Aorta (tissue), 5 donors: ENCODE measurements around the gene TRAPPC10. TPM values are rescaled to one million over a fixed set of nuclear protein-coding genes. Genes with fewer than 3 reads are reported as not detected.
A peak's percentile ranks its signal among the peaks of the same experiment; 100 is the strongest.

Experiments used
- ATAC-seq: fragments of 200-7000 bp; cut with Tn5 transposase; one replicate; pipeline ENCODE4 v1.9.1; 2022; ENCODE audit warnings: moderate library complexity; ENCODE audit not compliant: low FRiP score
- DNase-seq, 2 donors: peaks; one replicate each; pipeline ENCODE4 v3.0.0-alpha.2; 2020
- H3K27ac ChIP-seq, 2 donors: one replicate each; pipeline ENCODE4 v1.5.1; 2013; ENCODE audit warnings: low read length in 2 of 2, mild to moderate bottlenecking in 2 of 2, moderate library complexity in 2 of 2, control low read depth in 1 of 2, inconsistent platforms in 1 of 2, low read depth in 1 of 2
- H3K27me3 ChIP-seq, 2 donors: one replicate each; pipeline ENCODE4 v1.6.1; 2013; ENCODE audit warnings: control low read depth in 1 of 2, low read length in 1 of 2, mild to moderate bottlenecking in 1 of 2, moderate library complexity in 1 of 2; ENCODE audit not compliant: insufficient read depth in 2 of 2, control insufficient read depth in 1 of 2
- H3K36me3 ChIP-seq, 2 donors: one replicate each; pipeline ENCODE4 v1.6.1; 2013; ENCODE audit warnings: control low read depth in 1 of 2, low read length in 1 of 2, mild to moderate bottlenecking in 1 of 2; ENCODE audit not compliant: insufficient read depth in 2 of 2, control insufficient read depth in 1 of 2
- H3K4me1 ChIP-seq, 2 donors: one replicate each; pipeline ENCODE4 v1.6.1; 2013; ENCODE audit warnings: low read length in 2 of 2, control low read depth in 1 of 2, mild to moderate bottlenecking in 1 of 2, moderate library complexity in 1 of 2; ENCODE audit not compliant: insufficient read depth in 2 of 2, control insufficient read depth in 1 of 2
- H3K4me3 ChIP-seq, 2 donors: one replicate each; pipeline ENCODE4 v1.5.1; 2013; ENCODE audit warnings: low read length in 2 of 2, control low read depth in 1 of 2, mild to moderate bottlenecking in 1 of 2
- H3K9me3 ChIP-seq: one replicate; pipeline ENCODE4 v1.6.1; 2013; ENCODE audit warnings: mild to moderate bottlenecking, low read length; ENCODE audit not compliant: control insufficient read depth
- WGBS, 2 donors: extraction: QIAGEN DNeasy Blood & Tissue Kit; methylation state at CpG; one replicate each; pipeline ENCODE4 v1.1.7; 2013; 5-methylcytosine and 5-hydroxymethylcytosine counted together
- intact Hi-C, 2 donors: fragments of 100-400 bp; cut with DNase I; formaldehyde crosslinking; loops; one replicate each; pipeline versions ENCODE4 v1.14.2 to v1.15.0; 2022
- polyA plus RNA-seq, 2 donors: library from polyadenylated mRNA; stranded (reverse); fragments of 200-250 nt; gene quantifications; one replicate each; pipeline ENCODE4 v1.2.3, GENCODE V29; 2013
- total RNA-seq, 2 donors: library from RNA; stranded (reverse); fragmentation: NEBNext Ultra II Directional; extraction: Animal tissue kit (Norgen Biotek cat#: 25700); gene quantifications; one replicate each; pipeline ENCODE4 v1.2.1, GENCODE V29; 2021
- donor health status: healthy with polysubstance abuse.
- donor health status: Bipolar disorder and iron deficiency.
- donor health status: DM: no; HTN: no; CAD: no.
- donor health status: DM: no; HTN: no; CAD: no.
- donor health status: DM: yes; HTN: yes; CAD: no.

TRAPPC10 gene
- total and polyA plus RNA-seq, 4 donors: 3.5 to 41.5 (median 20.4) TPM

- H3K36me3 ChIP-seq: peaks cover 0 to 2% of the 10 kb centered on the region in 2 donors
- no peak for ATAC-seq
- no peaks in the 10 kb centered on the region for H3K27me3 ChIP-seq
- no peak overlapping the region for H3K27ac ChIP-seq
- 89 to 93% methylated on average over 6 of the region's 6 CpGs for WGBS, 2 donors
- H3K4me3 ChIP-seq: no peak overlapping the region
- no peaks in the 10 kb centered on the region for H3K4me1 ChIP-seq
- H3K9me3 ChIP-seq: no peaks in the 10 kb centered on the region
- intact Hi-C loops: no loop called here
- peak in 1 of 2 donors; percentile 6 for DNase-seq
These were observed 16.2 kb downstream of the TRAPPC10 start for GRCh38 chr21:44028287-44028659.

DNA sequence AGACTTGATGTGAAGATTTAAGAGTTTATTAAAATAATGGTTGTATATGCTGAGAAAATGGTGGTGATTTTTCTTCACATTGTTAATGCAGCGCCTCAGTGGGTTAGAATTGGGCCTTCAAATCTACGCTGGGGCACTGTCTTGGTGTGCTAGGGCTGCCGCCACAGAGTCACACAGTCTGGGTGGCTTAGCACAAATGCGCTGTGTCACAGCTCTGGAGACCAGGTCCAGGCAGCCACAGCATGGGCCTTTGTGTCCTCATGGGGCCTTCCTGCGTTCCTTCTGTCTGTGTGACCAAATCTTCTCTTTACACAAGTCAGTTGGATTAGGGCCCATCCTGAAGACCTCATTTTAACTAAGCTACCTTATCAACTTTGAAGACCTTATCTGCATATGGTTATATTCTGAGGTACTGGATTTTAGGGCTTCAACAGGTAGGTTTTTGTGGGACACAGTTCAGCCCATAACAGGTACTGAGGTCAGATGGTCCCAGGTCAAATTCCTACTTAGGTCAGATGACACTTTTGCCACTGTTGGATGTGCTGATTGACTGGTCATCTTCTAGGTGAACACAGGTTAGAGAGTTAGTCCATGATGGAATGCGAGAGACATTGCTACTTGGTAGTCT is 17.5 kb downstream of the TRAPPC10 start:
- H3K9me3 ChIP-seq: no peaks in the 10 kb centered on the region
- no peak overlapping the region for H3K4me3 ChIP-seq
- intact Hi-C loops: no loop called here
- DNase-seq (no peak), ATAC-seq (no peak)
- H3K27ac ChIP-seq: no peak overlapping the region
- peaks cover 0 to 2% of the 10 kb centered on the region in 2 donors for H3K36me3 ChIP-seq
- WGBS, 2 donors: 98 to 100% methylated on average over 6 of the region's 6 CpGs
- H3K27me3 ChIP-seq: no peaks in the 10 kb centered on the region
- H3K4me1 ChIP-seq: no peaks in the 10 kb centered on the region

DNA sequence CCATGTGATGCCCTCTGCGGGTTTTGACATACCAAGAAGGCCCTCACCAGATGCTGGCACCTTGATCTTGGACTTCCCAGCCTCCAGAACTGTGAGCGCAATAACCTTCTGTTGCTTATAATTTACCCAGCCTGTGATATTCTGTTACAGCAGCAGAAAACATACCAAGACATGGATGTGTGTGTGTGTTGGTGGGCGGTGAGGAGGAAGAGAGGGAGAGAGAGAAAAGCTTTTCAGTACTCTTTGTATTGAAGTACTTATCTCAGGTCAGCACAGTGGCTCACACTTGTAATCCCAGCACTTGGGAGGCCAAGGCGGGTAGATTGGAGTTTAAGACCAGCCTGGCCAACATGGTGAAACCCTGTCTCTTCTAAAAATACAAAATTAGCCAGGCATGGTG is 23.1 kb downstream of the TRAPPC10 start:
- WGBS, 2 donors: 95 to 96% methylated on average over 4 of the region's 4 CpGs
- H3K36me3 ChIP-seq: peaks cover 2 to 8% of the 10 kb centered on the region in 2 donors
- DNase-seq (peak in 1 of 2 donors; percentile 6), ATAC-seq (no peak)
- intact Hi-C loops: no loop called here
- no peaks in the 10 kb centered on the region for H3K27me3 ChIP-seq
- no peaks in the 10 kb centered on the region for H3K9me3 ChIP-seq
- H3K4me3 ChIP-seq: no peak overlapping the region
- H3K4me1 ChIP-seq: no peaks in the 10 kb centered on the region
- H3K27ac ChIP-seq: no peak overlapping the region

DNA sequence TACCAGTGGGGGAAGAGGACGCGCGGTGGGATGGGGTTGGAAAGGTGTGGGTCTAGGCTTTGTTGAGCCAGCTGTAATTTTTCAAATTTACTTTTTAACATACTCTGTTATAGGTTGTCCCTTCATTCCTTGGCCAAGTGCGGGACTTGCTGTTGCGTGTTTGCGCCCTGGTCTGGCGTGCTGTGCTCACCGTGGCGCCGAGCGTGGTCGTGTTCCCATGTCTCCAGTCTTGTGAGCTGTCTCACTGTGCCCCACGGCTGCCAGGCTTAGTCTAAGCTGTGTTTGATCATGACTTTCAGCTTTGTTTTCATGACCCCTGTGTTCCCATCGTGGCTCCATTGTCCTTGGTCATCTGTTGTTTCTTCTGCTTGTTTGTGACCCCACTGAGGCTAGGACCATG is 26.0 kb downstream of the TRAPPC10 start:
- intact Hi-C loops: no loop called here
- H3K4me3 ChIP-seq: no peak overlapping the region
- ATAC-seq (no peak), DNase-seq (no peak)
- H3K27ac ChIP-seq: no peak overlapping the region
- H3K27me3 ChIP-seq: no peaks in the 10 kb centered on the region
- no peaks in the 10 kb centered on the region for H3K4me1 ChIP-seq
- H3K36me3 ChIP-seq: peaks cover 3 to 6% of the 10 kb centered on the region in 2 donors
- no peaks in the 10 kb centered on the region for H3K9me3 ChIP-seq
- 95% methylated on average over 14 of the region's 14 CpGs for WGBS, 2 donors

DNA sequence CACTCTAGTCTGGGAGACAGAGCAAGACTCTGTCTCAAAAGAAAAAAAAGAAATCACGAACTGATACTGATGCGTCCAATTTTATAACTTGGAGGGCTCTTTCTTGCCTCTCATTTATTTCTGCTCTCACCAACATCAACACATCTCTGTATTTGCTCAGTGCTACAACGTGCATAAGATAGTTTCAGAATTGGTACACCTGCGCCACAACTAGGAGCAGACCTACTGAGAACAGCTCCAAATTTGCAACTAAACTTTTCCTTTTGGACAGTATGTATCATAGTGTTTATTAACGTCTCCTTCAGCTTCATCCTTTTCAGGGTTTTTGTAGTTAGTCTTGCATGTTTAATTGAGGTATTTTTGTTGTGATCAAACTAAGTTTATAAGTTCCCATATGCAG is 27.7 kb downstream of the TRAPPC10 start:
- no peak for ATAC-seq
- intact Hi-C loops: no loop called here
- H3K36me3 ChIP-seq: peaks cover 3 to 6% of the 10 kb centered on the region in 2 donors

DNA sequence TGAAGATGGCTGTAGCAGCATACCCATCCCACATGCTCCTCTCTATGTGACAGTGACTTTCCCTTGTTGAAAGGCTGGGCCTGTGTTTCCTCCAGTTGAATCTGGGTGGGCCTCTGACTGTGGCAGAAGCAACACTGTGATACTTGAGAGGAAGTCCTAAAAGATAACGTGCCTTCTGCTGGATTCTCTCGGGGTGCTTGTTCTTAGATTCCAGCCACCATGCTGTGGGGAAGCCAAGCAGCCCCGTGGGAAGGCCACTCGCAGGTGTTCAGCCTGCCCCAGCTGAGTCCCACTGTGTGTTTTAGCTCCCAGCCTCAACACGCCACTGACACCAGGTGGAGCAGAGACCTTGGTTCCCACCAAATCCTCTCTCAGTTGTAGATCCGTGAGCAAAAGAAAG is 31.5 kb downstream of the TRAPPC10 start:
- Histone ChIP-seq H3K36me3 (peaks cover 3 to 5% of the 10 kb centered on the region in 2 donors), H3K9me3 (no peaks in the 10 kb centered on the region), H3K4me3 (no peak overlapping the region), H3K27ac (no peak overlapping the region), H3K27me3 (no peaks in the 10 kb centered on the region), H3K4me1 (no peaks in the 10 kb centered on the region)
- DNase-seq: peak in 1 of 2 donors; percentile 12
- intact Hi-C loops: no loop called here
- 90 to 91% methylated on average over 6 of the region's 6 CpGs for WGBS, 2 donors
- no peak for ATAC-seq

More for the DNA sequence above, 27.7 kb downstream of the TRAPPC10 start:
- DNase-seq: no peak
- Histone ChIP-seq H3K4me1 (no peaks in the 10 kb centered on the region), H3K9me3 (no peaks in the 10 kb centered on the region), H3K27ac (no peak overlapping the region), H3K4me3 (no peak overlapping the region), H3K27me3 (no peaks in the 10 kb centered on the region)
- WGBS, 2 donors: 85 to 87% methylated on average over 5 of the region's 5 CpGs

GRCh38 chr21:44046734-44047133 is 34.6 kb downstream of the TRAPPC10 start:
- H3K4me1 ChIP-seq: no peaks in the 10 kb centered on the region
- WGBS, 2 donors: 95 to 96% methylated on average over 18 of the region's 18 CpGs
- H3K27ac ChIP-seq: no peak overlapping the region
- no peaks in the 10 kb centered on the region for H3K9me3 ChIP-seq
- no peaks in the 10 kb centered on the region for H3K36me3 ChIP-seq
- ATAC-seq (no peak), DNase-seq (peak in 1 of 2 donors; percentile 38)
- H3K27me3 ChIP-seq: no peaks in the 10 kb centered on the region
- H3K4me3 ChIP-seq: no peak overlapping the region
- intact Hi-C loops: no loop called here

DNA sequence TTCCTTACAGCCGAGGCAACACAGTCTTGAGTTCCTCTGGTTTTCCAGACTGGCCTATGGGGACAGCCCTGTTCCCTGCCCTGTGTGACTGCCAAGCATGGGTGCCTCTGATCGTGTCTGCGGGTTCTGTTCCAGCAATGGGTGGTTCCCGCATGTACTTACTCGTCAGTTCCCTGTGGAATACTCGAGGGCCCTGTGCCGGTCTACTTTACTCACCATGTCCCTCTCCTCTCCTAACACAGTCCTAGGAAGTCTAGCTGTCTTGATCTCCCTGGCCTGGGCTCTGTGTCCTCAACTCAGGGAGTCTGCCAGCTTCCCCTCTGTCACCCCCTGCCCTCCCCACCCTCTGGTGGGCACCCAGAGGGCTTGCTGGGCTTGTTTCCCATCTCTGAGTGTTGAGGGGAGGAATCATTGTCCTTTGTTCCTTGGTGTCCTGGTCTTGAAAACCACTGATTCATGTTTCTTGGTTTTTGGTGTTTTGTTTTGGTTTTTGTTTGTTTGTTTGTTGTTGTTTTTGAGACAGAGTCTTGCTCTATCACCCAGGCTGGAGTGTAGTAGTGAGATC is 36.0 kb downstream of the TRAPPC10 start:
- H3K27ac ChIP-seq: no peak overlapping the region
- H3K4me1 ChIP-seq: no peaks in the 10 kb centered on the region
- peak in 1 of 2 donors; percentile 21 for DNase-seq
- no peaks in the 10 kb centered on the region for H3K27me3 ChIP-seq
- H3K9me3 ChIP-seq: no peaks in the 10 kb centered on the region
- 74 to 80% methylated on average over 7 of the region's 7 CpGs for WGBS, 2 donors
- no peaks in the 10 kb centered on the region for H3K36me3 ChIP-seq
- H3K4me3 ChIP-seq: no peak overlapping the region
- intact Hi-C loops: no loop called here
- no peak for ATAC-seq

DNA sequence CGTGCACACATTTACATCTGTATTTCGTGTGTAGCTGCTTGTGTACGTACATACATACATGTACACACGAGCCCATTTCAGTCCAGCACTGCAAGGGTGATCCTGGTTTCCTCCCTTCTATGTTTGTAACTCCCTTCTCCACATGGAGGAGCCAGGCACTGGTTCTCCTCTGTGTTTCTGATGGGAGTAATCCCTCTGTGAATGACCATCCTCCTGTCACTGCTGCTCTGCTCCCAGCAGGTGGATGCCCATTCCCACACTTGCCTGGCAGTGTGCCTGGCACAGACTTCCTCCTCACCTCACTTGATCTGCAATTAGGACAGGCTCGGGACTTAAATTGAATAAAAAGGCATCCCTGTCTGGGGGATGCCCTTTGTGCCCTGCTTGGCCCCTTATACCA is 37.1 kb downstream of the TRAPPC10 start:
- Histone ChIP-seq H3K4me3 (no peak overlapping the region), H3K9me3 (no peaks in the 10 kb centered on the region), H3K36me3 (no peaks in the 10 kb centered on the region), H3K27me3 (no peaks in the 10 kb centered on the region), H3K27ac (no peak overlapping the region), H3K4me1 (no peaks in the 10 kb centered on the region)
- intact Hi-C loops: no loop called here
- 85 to 86% methylated on average over 5 of the region's 5 CpGs for WGBS, 2 donors
- ATAC-seq (no peak), DNase-seq (peak in 1 of 2 donors; percentile 15)
